ENCODE measurements around the gene MYH9.
"Not testable (repeated sequence)": the region's sequence is repeated elsewhere in the genome, so short reads cannot be mapped to it uniquely, and the experiment has no call there.

The MYH9 gene

DNA sequence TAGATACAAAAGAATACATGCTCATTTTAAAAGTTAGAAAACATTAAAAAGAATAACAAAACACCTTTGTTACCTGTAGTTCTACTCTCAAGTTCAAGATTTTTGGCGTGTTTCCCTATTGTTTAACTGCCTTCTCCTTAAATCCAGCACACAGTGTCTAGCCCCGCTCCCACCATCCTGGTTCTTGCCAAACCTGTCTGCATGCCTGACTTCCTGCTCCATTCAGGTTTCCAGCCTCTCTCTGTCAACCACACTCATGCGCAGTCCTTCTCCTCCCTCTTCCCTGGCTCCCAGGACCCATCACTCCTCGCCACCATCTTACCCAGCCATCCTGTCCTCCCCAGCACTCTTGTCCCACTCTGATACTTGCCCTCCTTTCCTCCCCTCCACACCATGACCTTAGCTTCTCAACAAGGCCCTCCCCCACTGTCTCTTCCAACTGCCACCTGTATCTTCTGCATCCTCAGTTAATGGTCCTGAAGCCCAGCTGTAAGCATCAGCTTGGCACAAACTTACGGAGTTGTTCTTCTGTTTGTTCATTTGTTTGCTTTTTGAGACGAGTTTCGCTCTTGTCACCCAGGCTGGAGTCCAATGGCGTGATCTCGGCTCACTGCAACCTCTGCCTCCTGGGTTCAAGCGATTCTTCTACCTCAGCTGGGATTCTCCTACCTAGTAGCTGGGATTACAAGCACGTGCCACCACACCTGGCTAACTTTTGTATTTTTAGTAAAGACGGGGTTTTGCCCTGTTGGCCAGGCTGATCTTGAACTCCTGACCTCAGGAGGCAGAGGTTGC, 7.5 kb upstream of the MYH9 start:
- H3K9ac ChIP-seq (ENCODE audit: low read length), result no peak overlapping the region

DNA sequence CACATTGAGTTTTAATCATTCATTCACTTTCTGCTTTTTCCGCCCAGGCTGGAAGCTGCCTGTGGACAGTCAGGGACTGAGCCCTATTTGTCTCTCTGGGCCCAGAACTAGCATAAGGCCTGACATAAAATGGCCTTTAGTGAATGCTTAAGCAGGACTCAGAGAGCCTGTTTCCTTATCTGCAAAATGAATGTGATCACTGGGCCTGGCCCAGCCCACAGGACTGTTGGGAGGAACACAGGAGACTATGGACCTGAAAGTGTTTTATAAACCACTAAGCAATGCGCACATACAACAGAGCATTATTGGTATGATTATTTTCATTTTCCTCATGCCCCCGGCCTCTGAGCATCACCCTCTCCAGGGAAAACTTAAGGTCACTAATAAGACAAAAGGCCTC, 3.9 kb upstream of the MYH9 start:
- no peak overlapping the region for H3K27ac ChIP-seq (ENCODE audit: low read depth, low read length)
- no peak overlapping the region for H3K4me3 ChIP-seq (ENCODE audit: low read depth in 1 of 2, low read length in 2 of 2)
- H3K9me3 ChIP-seq (ENCODE audit: low read length), result no peaks in the 10 kb centered on the region
- no peak overlapping the region for H3K9ac ChIP-seq (ENCODE audit: low read length)
- no peaks in the 10 kb centered on the region for H3K27me3 ChIP-seq (ENCODE audit: control insufficient read depth in 1 of 2, insufficient read depth in 2 of 2, low read length in 2 of 2)
- H3K36me3 ChIP-seq (ENCODE audit: insufficient read depth, low read length), result no peaks in the 10 kb centered on the region
- no peaks in the 10 kb centered on the region for H3K4me1 ChIP-seq (ENCODE audit: insufficient read depth, low read length)

More for the DNA sequence above, 7.5 kb upstream of the MYH9 start:
- Histone ChIP-seq H3K4me3 (ENCODE audit: low read depth in 1 of 2, low read length in 2 of 2) (no peak overlapping the region), H3K36me3 (ENCODE audit: insufficient read depth, low read length) (peaks cover 7% of the 10 kb centered on the region), H3K27ac (ENCODE audit: low read depth, low read length) (no peak overlapping the region), H3K27me3 (ENCODE audit: control insufficient read depth in 1 of 2, insufficient read depth in 2 of 2, low read length in 2 of 2) (no peaks in the 10 kb centered on the region), H3K4me1 (ENCODE audit: insufficient read depth, low read length) (no peaks in the 10 kb centered on the region), H3K9me3 (ENCODE audit: low read length) (no peaks in the 10 kb centered on the region)

DNA sequence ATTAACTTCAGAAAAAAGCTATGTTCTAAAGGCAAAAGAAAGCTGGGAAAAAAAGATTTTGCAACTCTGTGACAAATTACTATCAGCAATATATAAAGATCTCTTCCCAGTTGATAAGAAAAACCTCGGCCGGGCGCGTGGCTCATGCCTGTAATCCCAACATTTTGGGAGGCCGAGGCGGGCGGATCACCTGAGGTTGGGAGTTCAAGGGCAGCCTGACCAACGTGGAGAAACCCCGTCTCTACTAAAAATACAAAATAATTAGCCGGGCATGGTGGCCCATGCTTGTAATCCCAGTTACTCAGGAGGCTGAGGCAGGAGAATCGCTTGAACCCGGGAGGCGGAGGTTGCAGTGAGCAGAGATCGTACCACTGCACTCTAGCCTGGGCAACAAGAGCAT, 1.4 kb upstream of the MYH9 start:
- not testable (repeated sequence) for H3K4me1 ChIP-seq (ENCODE audit: insufficient read depth, low read length); H3K27me3 ChIP-seq (ENCODE audit: control insufficient read depth in 1 of 2, insufficient read depth in 2 of 2, low read length in 2 of 2); H3K36me3 ChIP-seq (ENCODE audit: insufficient read depth, low read length); H3K9me3 ChIP-seq (ENCODE audit: low read length)
- Histone ChIP-seq H3K4me3 (ENCODE audit: low read depth in 1 of 2, low read length in 2 of 2) (peak overlapping the region; percentile 36 to 52), H3K27ac (ENCODE audit: low read depth, low read length) (peak overlapping the region; percentile 85), H3K9ac (ENCODE audit: low read length) (peak overlapping the region; percentile 52)

DNA sequence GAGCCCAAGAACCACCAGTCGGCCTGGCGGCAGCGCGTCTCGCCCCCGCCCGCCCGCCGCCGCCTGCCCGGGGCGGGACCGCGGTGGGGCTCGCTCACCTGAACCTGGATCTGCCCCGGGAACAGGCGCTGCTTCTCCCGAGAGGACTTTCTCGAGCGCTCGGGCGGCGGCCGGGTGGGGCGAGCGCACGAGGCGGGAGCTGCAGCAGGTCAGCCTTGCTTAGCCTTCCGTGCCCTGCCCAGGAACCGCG, 133 bp downstream of the MYH9 start:
- Histone ChIP-seq H3K4me1 (ENCODE audit: insufficient read depth, low read length) (peaks cover 16% of the 10 kb centered on the region), H3K36me3 (ENCODE audit: insufficient read depth, low read length) (peaks cover 9% of the 10 kb centered on the region), H3K27me3 (ENCODE audit: control insufficient read depth in 1 of 2, insufficient read depth in 2 of 2, low read length in 2 of 2) (no peaks in the 10 kb centered on the region), H3K9me3 (ENCODE audit: low read length) (no peaks in the 10 kb centered on the region), H3K27ac (ENCODE audit: low read depth, low read length) (peak overlapping the region; percentile 98), H3K9ac (ENCODE audit: low read length) (no peak overlapping the region), H3K4me3 (ENCODE audit: low read depth in 1 of 2, low read length in 2 of 2) (peak overlapping the region; percentile 90 to 93)

DNA sequence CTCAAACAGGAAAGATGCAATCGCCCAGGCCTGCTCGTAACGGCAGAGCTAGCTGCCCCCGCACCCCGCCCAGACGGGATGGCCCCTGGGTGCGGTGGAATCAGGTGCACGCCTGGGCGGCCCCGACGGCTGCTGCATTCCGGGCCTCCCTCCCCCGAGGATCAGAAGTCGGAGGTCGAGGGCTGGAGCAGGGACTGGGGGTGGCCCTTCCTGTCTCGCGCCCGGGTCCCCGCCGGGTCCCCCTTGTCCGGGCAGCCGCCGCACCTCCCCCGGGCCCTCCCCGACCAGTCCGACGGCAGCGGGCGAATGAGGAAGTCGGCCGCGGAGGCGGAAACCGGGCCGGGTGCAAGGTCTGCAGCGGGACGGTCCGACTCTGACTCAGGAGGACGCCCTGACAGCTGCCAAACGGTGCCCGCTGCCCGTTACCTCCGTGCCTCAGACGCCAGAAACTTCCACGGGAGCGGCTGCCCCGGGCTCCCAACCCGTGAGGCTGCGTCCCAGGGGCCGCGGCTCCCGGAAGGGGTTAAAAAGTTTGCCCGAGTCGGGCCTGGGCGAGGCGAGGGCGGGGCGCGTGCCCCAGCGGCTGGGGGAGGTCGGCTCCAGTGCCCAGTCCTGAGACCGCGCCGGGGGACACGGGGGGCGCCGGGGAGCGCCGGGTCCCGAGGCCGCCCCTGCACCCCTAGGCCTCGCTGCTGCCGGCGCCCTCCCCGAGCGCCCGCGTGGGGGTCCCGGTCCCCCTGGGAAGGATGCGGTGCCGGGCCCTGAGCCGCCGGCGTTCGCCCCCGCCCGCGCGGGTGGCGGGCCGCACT, 663 bp downstream of the MYH9 start:
- no peaks in the 10 kb centered on the region for H3K9me3 ChIP-seq (ENCODE audit: low read length)
- H3K27ac ChIP-seq (ENCODE audit: low read depth, low read length), result peak overlapping the region; percentile 98
- H3K36me3 ChIP-seq (ENCODE audit: insufficient read depth, low read length), result peaks cover 9% of the 10 kb centered on the region
- H3K4me3 ChIP-seq (ENCODE audit: low read depth in 1 of 2, low read length in 2 of 2), result peak overlapping the region; percentile 90 to 93
- H3K27me3 ChIP-seq (ENCODE audit: control insufficient read depth in 1 of 2, insufficient read depth in 2 of 2, low read length in 2 of 2), result no peaks in the 10 kb centered on the region
- peak overlapping the region; percentile 94 for H3K9ac ChIP-seq (ENCODE audit: low read length)
- peaks cover 16% of the 10 kb centered on the region for H3K4me1 ChIP-seq (ENCODE audit: insufficient read depth, low read length)

DNA sequence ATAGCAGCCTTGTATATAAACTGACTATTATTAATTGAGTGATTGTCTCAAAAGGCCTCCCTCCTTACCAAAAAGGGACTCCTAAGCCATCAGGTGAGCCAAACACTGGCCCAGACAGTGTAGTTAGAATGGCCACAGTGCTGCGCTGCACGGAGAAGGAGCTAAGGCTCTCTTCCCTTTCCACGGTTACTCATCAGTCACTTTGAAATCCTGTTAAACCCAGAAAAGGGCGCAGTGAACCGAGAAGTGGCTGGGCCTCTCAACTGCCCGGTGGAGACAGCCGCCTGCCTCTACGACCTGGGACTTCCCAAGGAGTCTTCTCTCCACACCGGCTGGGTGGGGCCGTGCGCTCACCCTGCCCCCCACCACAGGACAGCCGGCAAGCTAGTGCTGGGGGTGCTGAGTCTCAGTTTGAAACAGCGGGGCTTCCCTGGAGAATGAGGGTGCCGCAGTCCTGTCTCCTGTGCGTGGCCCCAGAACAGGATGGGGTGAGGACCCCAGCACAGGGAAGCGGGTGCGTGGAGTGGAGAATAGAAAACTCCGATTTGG, 1.3 kb downstream of the MYH9 start:
- no peaks in the 10 kb centered on the region for H3K9me3 ChIP-seq (ENCODE audit: low read length)
- H3K27ac ChIP-seq (ENCODE audit: low read depth, low read length), result peak overlapping the region; percentile 98
- H3K27me3 ChIP-seq (ENCODE audit: control insufficient read depth in 1 of 2, insufficient read depth in 2 of 2, low read length in 2 of 2), result no peaks in the 10 kb centered on the region
- peaks cover 22% of the 10 kb centered on the region for H3K4me1 ChIP-seq (ENCODE audit: insufficient read depth, low read length)
- peak overlapping the region; percentile 90 to 93 for H3K4me3 ChIP-seq (ENCODE audit: low read depth in 1 of 2, low read length in 2 of 2)
- H3K36me3 ChIP-seq (ENCODE audit: insufficient read depth, low read length), result peaks cover 9% of the 10 kb centered on the region
- peak overlapping the region; percentile 94 for H3K9ac ChIP-seq (ENCODE audit: low read length)

DNA sequence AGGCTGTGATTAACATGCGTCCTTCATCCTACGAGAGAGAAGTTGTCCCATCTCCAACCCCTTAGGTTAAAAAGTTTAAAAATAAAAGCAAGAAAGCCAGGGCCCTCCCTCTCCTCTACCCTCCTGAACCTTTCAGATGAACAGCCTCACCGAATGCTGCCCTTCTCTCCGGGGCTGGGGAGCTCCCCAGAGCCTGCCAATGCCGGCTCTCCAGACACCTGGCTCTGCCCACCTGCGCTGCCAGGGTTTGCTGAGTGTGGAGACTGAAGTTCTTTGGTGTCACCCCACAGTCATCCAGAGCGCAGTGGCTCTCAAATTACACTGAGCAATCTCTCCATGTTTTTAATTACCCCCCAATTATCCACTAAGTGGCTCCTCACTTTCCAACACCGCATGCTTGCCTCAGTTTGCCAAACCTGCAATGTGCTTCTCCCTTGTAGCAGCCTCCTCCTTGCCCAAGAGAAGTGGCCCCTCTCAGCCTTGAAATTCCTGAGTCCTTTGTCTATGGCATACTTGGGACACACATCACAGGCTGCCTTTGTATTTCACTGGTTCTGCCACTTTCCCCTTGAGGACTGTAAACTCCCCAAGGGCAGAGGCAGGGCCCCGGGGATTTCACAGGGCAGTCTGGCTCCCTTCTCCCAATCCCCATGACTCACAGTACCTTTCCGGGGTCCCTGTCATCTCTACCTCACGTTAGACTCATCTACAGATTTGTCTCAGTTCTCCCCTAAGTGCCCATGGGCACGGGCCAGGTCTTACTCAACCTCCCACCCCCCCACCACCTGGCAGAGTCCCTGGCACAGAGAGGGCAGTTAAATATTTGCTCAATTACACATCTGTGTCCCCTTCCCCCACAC, 2.0 kb downstream of the MYH9 start:
- Histone ChIP-seq H3K27ac (ENCODE audit: low read depth, low read length) (peak overlapping the region; percentile 98), H3K4me1 (ENCODE audit: insufficient read depth, low read length) (peaks cover 28% of the 10 kb centered on the region), H3K9ac (ENCODE audit: low read length) (peak overlapping the region; percentile 94), H3K36me3 (ENCODE audit: insufficient read depth, low read length) (peaks cover 9% of the 10 kb centered on the region), H3K27me3 (ENCODE audit: control insufficient read depth in 1 of 2, insufficient read depth in 2 of 2, low read length in 2 of 2) (no peaks in the 10 kb centered on the region), H3K9me3 (ENCODE audit: low read length) (no peaks in the 10 kb centered on the region), H3K4me3 (ENCODE audit: low read depth in 1 of 2, low read length in 2 of 2) (peak overlapping the region; percentile 90 to 93)

DNA sequence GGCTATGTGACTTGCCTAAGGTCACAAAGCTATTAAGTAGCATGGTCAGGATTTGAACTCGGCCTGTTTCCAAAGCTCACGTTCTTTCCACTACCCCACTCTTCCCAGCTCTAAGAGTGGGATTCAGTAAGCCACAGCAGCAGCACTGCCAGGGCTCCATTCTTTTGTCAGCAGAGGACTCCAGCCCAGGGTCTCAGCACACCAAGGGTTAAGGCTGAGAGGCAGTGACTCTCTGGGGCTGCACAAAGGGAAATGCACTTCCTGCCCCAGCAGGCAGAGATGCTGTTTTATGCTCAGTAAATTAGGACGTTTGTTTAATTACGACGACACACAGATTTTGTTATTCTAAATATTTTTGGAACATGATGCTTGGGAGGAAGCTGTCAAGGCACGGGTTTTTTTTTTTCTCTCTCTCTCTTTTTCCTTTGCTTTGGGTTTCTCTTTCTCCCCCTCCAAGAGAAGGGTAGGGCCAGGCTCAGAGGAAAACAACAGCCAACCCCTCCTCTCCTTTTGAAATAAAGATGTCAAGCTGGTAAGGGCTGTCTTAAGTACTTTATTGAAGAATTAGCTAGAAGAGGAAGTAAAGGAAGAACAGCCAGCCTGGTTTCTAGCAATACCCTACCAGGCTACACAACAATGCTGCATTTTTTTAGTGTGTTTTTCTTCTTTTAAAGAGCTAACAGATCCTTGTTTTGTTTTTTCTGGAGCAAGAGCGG, 2.8 kb downstream of the MYH9 start:
- peaks cover 36% of the 10 kb centered on the region for H3K4me1 ChIP-seq (ENCODE audit: insufficient read depth, low read length)
- peaks cover 11% of the 10 kb centered on the region for H3K36me3 ChIP-seq (ENCODE audit: insufficient read depth, low read length)
- H3K27me3 ChIP-seq (ENCODE audit: control insufficient read depth in 1 of 2, insufficient read depth in 2 of 2, low read length in 2 of 2), result no peaks in the 10 kb centered on the region
- peak overlapping the region; percentile 98 for H3K27ac ChIP-seq (ENCODE audit: low read depth, low read length)
- peak overlapping the region; percentile 90 to 93 for H3K4me3 ChIP-seq (ENCODE audit: low read depth in 1 of 2, low read length in 2 of 2)
- H3K9ac ChIP-seq (ENCODE audit: low read length), result peak overlapping the region; percentile 94
- H3K9me3 ChIP-seq (ENCODE audit: low read length), result no peaks in the 10 kb centered on the region

DNA sequence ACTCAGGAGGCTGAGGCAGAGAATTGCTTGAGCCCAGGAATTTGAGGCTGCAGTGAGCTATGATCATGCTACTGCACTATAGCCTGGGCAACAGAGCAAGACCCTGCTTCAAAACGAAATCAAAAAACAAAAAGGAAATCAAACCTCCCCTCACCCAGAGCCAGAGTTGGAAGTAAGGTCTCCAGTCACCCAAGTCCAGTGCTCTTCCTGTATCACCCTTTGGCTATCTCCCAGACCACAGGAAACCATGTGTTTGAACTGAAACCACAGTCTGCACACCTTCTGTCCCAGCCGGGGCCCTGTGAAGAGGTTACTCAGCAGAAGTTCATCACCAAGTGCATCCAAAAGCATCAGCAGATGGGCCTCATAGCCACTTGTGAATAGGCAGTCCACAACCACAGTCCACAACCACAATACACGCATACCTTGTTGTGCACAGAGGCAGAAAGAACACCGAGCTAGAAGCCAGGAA, 4.6 kb downstream of the MYH9 start:
- Histone ChIP-seq H3K9me3 (ENCODE audit: low read length) (no peaks in the 10 kb centered on the region), H3K4me1 (ENCODE audit: insufficient read depth, low read length) (peaks cover 51% of the 10 kb centered on the region), H3K27me3 (ENCODE audit: control insufficient read depth in 1 of 2, insufficient read depth in 2 of 2, low read length in 2 of 2) (no peaks in the 10 kb centered on the region), H3K27ac (ENCODE audit: low read depth, low read length) (peak overlapping the region; percentile 41), H3K4me3 (ENCODE audit: low read depth in 1 of 2, low read length in 2 of 2) (peak overlapping the region in 1 of 2 donors; percentile 47), H3K9ac (ENCODE audit: low read length) (no peak overlapping the region), H3K36me3 (ENCODE audit: insufficient read depth, low read length) (peaks cover 12% of the 10 kb centered on the region)

DNA sequence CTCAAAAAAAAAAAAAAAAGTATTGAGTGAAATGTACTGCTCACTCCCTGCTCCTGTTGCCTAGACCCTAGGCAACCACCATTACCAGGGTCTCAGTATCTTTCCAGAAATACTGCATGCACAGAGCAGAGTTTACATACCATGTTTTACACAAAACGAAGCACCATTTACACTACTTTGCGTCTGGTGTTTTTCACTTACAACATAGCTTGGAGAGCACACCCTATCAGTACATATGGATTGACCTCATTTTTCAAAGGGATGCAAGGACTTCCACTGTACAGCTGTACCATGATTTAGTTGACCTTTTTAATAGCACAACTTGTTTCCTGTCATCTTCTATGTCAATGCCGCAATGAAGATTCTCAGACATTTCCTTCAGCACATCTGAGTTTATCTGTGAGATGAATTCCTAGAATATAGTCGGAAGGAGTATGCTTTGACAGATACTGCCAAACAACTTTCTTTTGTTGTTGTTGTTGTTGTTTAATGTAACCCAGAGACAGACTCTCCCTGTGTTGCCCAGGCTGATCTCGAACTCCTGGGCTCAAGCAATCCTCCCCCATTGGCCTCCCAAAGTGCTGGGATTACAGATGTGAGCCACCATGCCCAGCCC, 6.1 kb downstream of the MYH9 start:
- peaks cover 12% of the 10 kb centered on the region for H3K36me3 ChIP-seq (ENCODE audit: insufficient read depth, low read length)
- no peaks in the 10 kb centered on the region for H3K27me3 ChIP-seq (ENCODE audit: control insufficient read depth in 1 of 2, insufficient read depth in 2 of 2, low read length in 2 of 2)
- H3K4me3 ChIP-seq (ENCODE audit: low read depth in 1 of 2, low read length in 2 of 2), result no peak overlapping the region
- H3K27ac ChIP-seq (ENCODE audit: low read depth, low read length), result peak overlapping the region; percentile 42
- no peaks in the 10 kb centered on the region for H3K9me3 ChIP-seq (ENCODE audit: low read length)
- peaks cover 61% of the 10 kb centered on the region for H3K4me1 ChIP-seq (ENCODE audit: insufficient read depth, low read length)
- no peak overlapping the region for H3K9ac ChIP-seq (ENCODE audit: low read length)
